ENCODE data around the gene TAC3. TPM values are rescaled to one million over a fixed set of nuclear protein-coding genes. Genes with fewer than 3 reads are reported as not detected.

TAC3 gene
- total RNA-seq, 2 experiments from 2014 or later: not detected

Other genes starting within 250 kb of the TAC3 start
- not detected for gene SDR9C7, start 82.1 kb downstream of the TAC3 start, total RNA-seq
- gene RDH16, start 58.9 kb downstream of the TAC3 start, total RNA-seq: under 1 TPM; 0.18 to 0.37 TPM
- 1 to 10 TPM; 7.7 to 8.2 TPM for gene ZBTB39, start 10.0 kb downstream of the TAC3 start, total RNA-seq
- 1 to 10 TPM; 1.3 to 1.4 TPM for gene MYO1A, start 33.6 kb upstream of the TAC3 start, total RNA-seq
- 10 to 100 TPM; 56.4 to 56.9 TPM for gene NEMP1, start 62.3 kb upstream of the TAC3 start, total RNA-seq
- 10 to 100 TPM; 12.9 to 13.7 TPM for gene NAB2, start 72.6 kb upstream of the TAC3 start, total RNA-seq
- 100 to 1,000 TPM; 189 TPM for gene STAT6, start 94.8 kb upstream of the TAC3 start, total RNA-seq
- gene LRP1, start 112.0 kb upstream of the TAC3 start, total RNA-seq: under 1 TPM; 0.39 to 0.40 TPM
- not detected for gene LRP1-AS, start 131.1 kb upstream of the TAC3 start, total RNA-seq
- gene NXPH4, start 200.3 kb upstream of the TAC3 start, total RNA-seq: under 1 TPM; 0.39 to 0.40 TPM
- 100 to 1,000 TPM; 194 to 208 TPM for gene SHMT2, start 213.2 kb upstream of the TAC3 start, total RNA-seq
- 1 to 10 TPM; 7.5 to 9.9 TPM for gene STAC3, start 234.7 kb upstream of the TAC3 start, total RNA-seq

Measured in activated CD8-positive, alpha-beta T cell treated with anti-CD3 and anti-CD28 coated beads, Interleukin-2, amount 10 ng/mL, durations not matched to agents 7 days and 5 days (primary cell).